HepG2 (cell line): Measurements from ENCODE around the gene USP24. TPM values are rescaled to one million over a fixed set of nuclear protein-coding genes. Genes with fewer than 3 reads are reported as not detected.

Source experiments
- CBX5 ChIP-seq: sonication (generic); formaldehyde crosslinking; IDR thresholded peaks from 2 replicates; pipeline ENCODE4 v1.4.0; 2020; ENCODE audit warnings: missing genetic modification reagents, borderline replicate concordance
- DNMT1 ChIP-seq: sonication (generic); formaldehyde crosslinking; IDR thresholded peaks from 2 replicates; pipeline ENCODE4 v1.5.1; 2020; ENCODE audit warnings: mild to moderate bottlenecking, missing genetic modification reagents
- ELF1 ChIP-seq: sonication (generic); formaldehyde crosslinking; IDR thresholded peaks from 2 replicates; pipeline ENCODE4 v1.4.0; 2020; ENCODE audit warnings: missing genetic modification reagents
- FOXC1 ChIP-seq: sonication (generic); formaldehyde crosslinking; IDR thresholded peaks from 2 replicates; pipeline ENCODE4 v1.8.0; 2022; ENCODE audit warnings: mild to moderate bottlenecking, missing genetic modification reagents, borderline replicate concordance
- GABPB1 ChIP-seq: IDR thresholded peaks from 2 replicates; pipeline ENCODE4 v1.6.1; 2016; ENCODE audit warnings: mild to moderate bottlenecking, missing genetic modification reagents, moderate library complexity, missing compliant biosample characterization
- GTF3A ChIP-seq: sonication (generic); formaldehyde crosslinking; conservative IDR thresholded peaks from 2 replicates; pipeline ENCODE4 v1.4.0; 2020; ENCODE audit warnings: mild to moderate bottlenecking, missing genetic modification reagents
- HMG20B ChIP-seq: conservative IDR thresholded peaks from 2 replicates; pipeline ENCODE4 v1.6.1; 2016; ENCODE audit warnings: missing genetic modification reagents, missing compliant biosample characterization
- HOXA5 ChIP-seq: sonication (generic); formaldehyde crosslinking; IDR thresholded peaks from 2 replicates; pipeline ENCODE4 v1.4.0; 2020; ENCODE audit warnings: missing genetic modification reagents
- RAD51 ChIP-seq: fragments of 450-650 bp; IDR thresholded peaks from 2 replicates; pipeline ENCODE4 v1.6.1; 2016; ENCODE audit warnings: borderline replicate concordance
- SNAPC2 ChIP-seq: sonication (generic); formaldehyde crosslinking; IDR thresholded peaks from 2 replicates; pipeline ENCODE4 v1.8.1; 2022; ENCODE audit warnings: mild to moderate bottlenecking, missing genetic modification reagents
- ZFP36L1 ChIP-seq: sonication (generic); formaldehyde crosslinking; IDR thresholded peaks from 2 replicates; pipeline ENCODE4 v1.8.0; 2022; ENCODE audit warnings: mild to moderate bottlenecking, missing genetic modification reagents, moderate library complexity
- ZFX ChIP-seq: sonication (generic); formaldehyde crosslinking; IDR thresholded peaks from 2 replicates; pipeline ENCODE4 v1.4.0; 2020; ENCODE audit warnings: mild to moderate bottlenecking, low read depth, missing genetic modification reagents, moderate library complexity
- ZKSCAN5 ChIP-seq: sonication (generic); formaldehyde crosslinking; IDR thresholded peaks from 2 replicates; pipeline ENCODE4 v1.5.1; 2020; ENCODE audit warnings: mild to moderate bottlenecking, missing genetic modification reagents
- ZNF430 ChIP-seq: sonication (generic); formaldehyde crosslinking; IDR thresholded peaks from 2 replicates; pipeline ENCODE4 v1.9.0; 2021; ENCODE audit warnings: mild to moderate bottlenecking, missing genetic modification reagents
- ZNF496 ChIP-seq: sonication (generic); formaldehyde crosslinking; IDR thresholded peaks from 2 replicates; pipeline ENCODE4 v1.8.1; 2023; ENCODE audit warnings: mild to moderate bottlenecking, moderate library complexity, missing genetic modification reagents; ENCODE audit not compliant: insufficient replicate concordance
- ZNF724P ChIP-seq: sonication (generic); formaldehyde crosslinking; IDR thresholded peaks from 2 replicates; pipeline ENCODE4 v1.8.0; 2022; ENCODE audit warnings: missing genetic modification reagents, borderline replicate concordance
- ZNF773 ChIP-seq: sonication (generic); formaldehyde crosslinking; IDR thresholded peaks from 2 replicates; pipeline ENCODE4 v1.4.0; 2020; ENCODE audit warnings: missing genetic modification reagents, borderline replicate concordance
- polyA plus RNA-seq, 8 experiments: library from polyadenylated mRNA; depleted of rRNA in 3 of 8; stranded (reverse) in 7 of 8; unstranded in 1 of 8; fragments of >200 nt; fragmentation: Illumina TruSeq in 4 of 8; extraction: Trizol in 4 of 8; gene quantifications; 2 replicates each; pipeline versions ENCODE4 v1.2.1 to v1.2.3, GENCODE V29; 2011 to 2016; ENCODE audit warnings: low read depth in 4 of 8, missing spikeins in 1 of 8, mixed read lengths in 1 of 8; ENCODE audit not compliant: insufficient read depth in 1 of 8
- total RNA-seq, 5 experiments: library from RNA; depleted of rRNA; stranded (reverse); fragments of >200 nt; fragmentation: Illumina TruSeq; extraction: Trizol; gene quantifications; 2 replicates each; pipeline ENCODE4 v1.2.3, GENCODE V29; 2016; ENCODE audit warnings: low read depth in 1 of 5
- TF ChIP-seq, protein P1 (sequence below): sonication (generic); formaldehyde crosslinking; IDR thresholded peaks from 2 replicates; pipeline ENCODE4 v1.5.1; 2020; ENCODE audit warnings: missing genetic modification reagents, mild to moderate bottlenecking, borderline replicate concordance
- TF ChIP-seq, protein P2 (sequence below): sonication (generic); formaldehyde crosslinking; conservative IDR thresholded peaks from 2 replicates; pipeline ENCODE4 v1.4.0; 2020; ENCODE audit warnings: missing genetic modification reagents
- TF ChIP-seq, protein P3 (sequence below): sonication (generic); formaldehyde crosslinking; IDR thresholded peaks from 2 replicates; pipeline ENCODE4 v1.5.1; 2020; ENCODE audit warnings: mild to moderate bottlenecking, missing genetic modification reagents, moderate library complexity
- TF ChIP-seq, protein P4 (sequence below): sonication (generic); formaldehyde crosslinking; IDR thresholded peaks from 2 replicates; pipeline ENCODE4 v1.4.0; 2020; ENCODE audit warnings: missing genetic modification reagents
- TF ChIP-seq, protein P5 (sequence below): sonication (generic); formaldehyde crosslinking; IDR thresholded peaks from 2 replicates; pipeline ENCODE4 v1.4.0; 2020; ENCODE audit warnings: missing genetic modification reagents, borderline replicate concordance

The USP24 gene
- total and polyA plus RNA-seq, 2 of the 13 experiments (the other 11 are each of a cell fraction or from before 2014, with no cell fraction given) = 18.8 to 47.6 TPM

DNA sequence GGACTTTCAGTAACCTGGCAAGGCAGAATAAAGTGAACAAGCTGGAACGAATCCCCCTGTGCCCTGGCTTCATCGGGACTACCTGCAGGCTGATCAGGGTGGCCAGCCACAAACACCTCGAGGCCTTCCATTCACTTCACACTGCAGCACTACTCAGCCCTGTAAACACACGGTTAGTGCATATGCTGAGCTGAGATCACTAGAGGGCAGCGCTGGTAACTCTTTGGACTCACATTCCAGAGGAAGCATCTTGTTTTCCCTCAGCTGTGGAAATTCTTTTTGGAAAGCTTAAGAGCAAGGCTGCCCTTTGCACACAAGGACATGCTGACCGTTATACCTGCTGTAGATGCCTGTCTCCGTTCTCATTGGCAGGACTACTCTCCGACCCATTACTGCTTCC is 143.7 kb downstream of the USP24 start (continued):
- TF ChIP-seq RAD51 (no peak), ZNF724P (CRISPR knock-in tag) (no peak), DNMT1 (no peak), FOXC1 (CRISPR knock-in tag) (no peak), ZKSCAN5 (no peak), SNAPC2 (0 out of 2 replicates have a peak, but pooled peaks have one; percentile 25), GABPB1 (no peak), ZFP36L1 (no peak), ZNF496 (CRISPR knock-in tag) (no peak), ZNF773 (CRISPR knock-in tag) (no peak), HMG20B (CRISPR knock-in tag) (no peak), ZNF430 (CRISPR knock-in tag) (peak; percentile 28; the same call in 1 of the 2 replicates), ZFX (0 out of 2 replicates have a peak, but pooled peaks have one; percentile 48), GTF3A (CRISPR knock-in tag) (no peak), HOXA5 (CRISPR knock-in tag) (no peak), ELF1 (CRISPR knock-in tag) (no peak), CBX5 (CRISPR knock-in tag) (no peak)
- TF ChIP-seq, protein P1, sequence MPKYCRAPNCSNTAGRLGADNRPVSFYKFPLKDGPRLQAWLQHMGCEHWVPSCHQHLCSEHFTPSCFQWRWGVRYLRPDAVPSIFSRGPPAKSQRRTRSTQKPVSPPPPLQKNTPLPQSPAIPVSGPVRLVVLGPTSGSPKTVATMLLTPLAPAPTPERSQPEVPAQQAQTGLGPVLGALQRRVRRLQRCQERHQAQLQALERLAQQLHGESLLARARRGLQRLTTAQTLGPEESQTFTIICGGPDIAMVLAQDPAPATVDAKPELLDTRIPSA = no peak
- TF ChIP-seq, protein P2, sequence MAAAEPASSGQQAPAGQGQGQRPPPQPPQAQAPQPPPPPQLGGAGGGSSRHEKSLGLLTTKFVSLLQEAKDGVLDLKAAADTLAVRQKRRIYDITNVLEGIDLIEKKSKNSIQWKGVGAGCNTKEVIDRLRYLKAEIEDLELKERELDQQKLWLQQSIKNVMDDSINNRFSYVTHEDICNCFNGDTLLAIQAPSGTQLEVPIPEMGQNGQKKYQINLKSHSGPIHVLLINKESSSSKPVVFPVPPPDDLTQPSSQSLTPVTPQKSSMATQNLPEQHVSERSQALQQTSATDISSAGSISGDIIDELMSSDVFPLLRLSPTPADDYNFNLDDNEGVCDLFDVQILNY (CRISPR knock-in tag) = no peak
- TF ChIP-seq, protein P3, sequence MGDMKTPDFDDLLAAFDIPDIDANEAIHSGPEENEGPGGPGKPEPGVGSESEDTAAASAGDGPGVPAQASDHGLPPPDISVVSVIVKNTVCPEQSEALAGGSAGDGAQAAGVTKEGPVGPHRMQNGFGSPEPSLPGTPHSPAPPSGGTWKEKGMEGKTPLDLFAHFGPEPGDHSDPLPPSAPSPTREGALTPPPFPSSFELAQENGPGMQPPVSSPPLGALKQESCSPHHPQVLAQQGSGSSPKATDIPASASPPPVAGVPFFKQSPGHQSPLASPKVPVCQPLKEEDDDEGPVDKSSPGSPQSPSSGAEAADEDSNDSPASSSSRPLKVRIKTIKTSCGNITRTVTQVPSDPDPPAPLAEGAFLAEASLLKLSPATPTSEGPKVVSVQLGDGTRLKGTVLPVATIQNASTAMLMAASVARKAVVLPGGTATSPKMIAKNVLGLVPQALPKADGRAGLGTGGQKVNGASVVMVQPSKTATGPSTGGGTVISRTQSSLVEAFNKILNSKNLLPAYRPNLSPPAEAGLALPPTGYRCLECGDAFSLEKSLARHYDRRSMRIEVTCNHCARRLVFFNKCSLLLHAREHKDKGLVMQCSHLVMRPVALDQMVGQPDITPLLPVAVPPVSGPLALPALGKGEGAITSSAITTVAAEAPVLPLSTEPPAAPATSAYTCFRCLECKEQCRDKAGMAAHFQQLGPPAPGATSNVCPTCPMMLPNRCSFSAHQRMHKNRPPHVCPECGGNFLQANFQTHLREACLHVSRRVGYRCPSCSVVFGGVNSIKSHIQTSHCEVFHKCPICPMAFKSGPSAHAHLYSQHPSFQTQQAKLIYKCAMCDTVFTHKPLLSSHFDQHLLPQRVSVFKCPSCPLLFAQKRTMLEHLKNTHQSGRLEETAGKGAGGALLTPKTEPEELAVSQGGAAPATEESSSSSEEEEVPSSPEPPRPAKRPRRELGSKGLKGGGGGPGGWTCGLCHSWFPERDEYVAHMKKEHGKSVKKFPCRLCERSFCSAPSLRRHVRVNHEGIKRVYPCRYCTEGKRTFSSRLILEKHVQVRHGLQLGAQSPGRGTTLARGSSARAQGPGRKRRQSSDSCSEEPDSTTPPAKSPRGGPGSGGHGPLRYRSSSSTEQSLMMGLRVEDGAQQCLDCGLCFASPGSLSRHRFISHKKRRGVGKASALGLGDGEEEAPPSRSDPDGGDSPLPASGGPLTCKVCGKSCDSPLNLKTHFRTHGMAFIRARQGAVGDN (CRISPR knock-in tag) = peak; percentile 30; the same call in 1 of the 2 replicates
- TF ChIP-seq, protein P4, sequence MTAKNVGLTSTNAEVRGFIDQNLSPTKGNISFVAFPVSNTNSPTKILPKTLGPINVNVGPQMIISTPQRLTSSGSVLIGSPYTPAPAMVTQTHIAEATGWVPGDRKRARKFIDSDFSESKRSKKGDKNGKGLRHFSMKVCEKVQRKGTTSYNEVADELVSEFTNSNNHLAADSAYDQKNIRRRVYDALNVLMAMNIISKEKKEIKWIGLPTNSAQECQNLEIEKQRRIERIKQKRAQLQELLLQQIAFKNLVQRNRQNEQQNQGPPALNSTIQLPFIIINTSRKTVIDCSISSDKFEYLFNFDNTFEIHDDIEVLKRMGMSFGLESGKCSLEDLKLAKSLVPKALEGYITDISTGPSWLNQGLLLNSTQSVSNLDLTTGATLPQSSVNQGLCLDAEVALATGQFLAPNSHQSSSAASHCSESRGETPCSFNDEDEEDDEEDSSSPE (CRISPR knock-in tag) = no peak
- TF ChIP-seq, protein P5, sequence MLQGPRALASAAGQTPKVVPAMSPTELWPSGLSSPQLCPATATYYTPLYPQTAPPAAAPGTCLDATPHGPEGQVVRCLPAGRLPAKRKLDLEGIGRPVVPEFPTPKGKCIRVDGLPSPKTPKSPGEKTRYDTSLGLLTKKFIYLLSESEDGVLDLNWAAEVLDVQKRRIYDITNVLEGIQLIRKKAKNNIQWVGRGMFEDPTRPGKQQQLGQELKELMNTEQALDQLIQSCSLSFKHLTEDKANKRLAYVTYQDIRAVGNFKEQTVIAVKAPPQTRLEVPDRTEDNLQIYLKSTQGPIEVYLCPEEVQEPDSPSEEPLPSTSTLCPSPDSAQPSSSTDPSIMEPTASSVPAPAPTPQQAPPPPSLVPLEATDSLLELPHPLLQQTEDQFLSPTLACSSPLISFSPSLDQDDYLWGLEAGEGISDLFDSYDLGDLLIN (CRISPR knock-in tag) = no peak
